ENCODE measurements around the gene INPP5D.

Gene INPP5D

GRCh38 chr2:233059547-233059796 lies 670 bp upstream of the INPP5D start:
- no peak for ATAC-seq
- TF ChIP-seq OSR1 (CRISPR knock-in tag; IDR thresholded peaks at IDR 0.05): no peak
- no peak for TF ChIP-seq ZFP3 (CRISPR knock-in tag; IDR thresholded peaks at IDR 0.05)
- no peak for TF ChIP-seq TOX (CRISPR knock-in tag; IDR thresholded peaks at IDR 0.05; ENCODE audit: borderline replicate concordance)
- TF ChIP-seq RARB (CRISPR knock-in tag; IDR thresholded peaks at IDR 0.05): no peak
- TF ChIP-seq SNAI2 (CRISPR knock-in tag; IDR thresholded peaks at IDR 0.05): no peak
- no peak for TF ChIP-seq TSHZ2 (CRISPR knock-in tag; IDR thresholded peaks at IDR 0.05)
- TF ChIP-seq TCF4 (CRISPR knock-in tag; IDR thresholded peaks at IDR 0.05; ENCODE audit: borderline replicate concordance): no peak
- no peak for TF ChIP-seq GLIS3 (CRISPR knock-in tag; IDR thresholded peaks at IDR 0.05)
- no peak for TF ChIP-seq ARNTL (CRISPR knock-in tag; IDR thresholded peaks at IDR 0.05; ENCODE audit: borderline replicate concordance, low read depth)
- TF ChIP-seq ZNF8 (CRISPR knock-in tag; IDR thresholded peaks at IDR 0.05): no peak
- TF ChIP-seq ISL1 (CRISPR knock-in tag; IDR thresholded peaks at IDR 0.05): no peak

GRCh38 chr2:233060501-233060979 lies 398 bp downstream of the INPP5D start:
- TF ChIP-seq TSHZ2 (CRISPR knock-in tag; IDR thresholded peaks at IDR 0.05) (no peak), ZNF565 (CRISPR knock-in tag; conservative IDR thresholded peaks at IDR 0.05; ENCODE audit: low read depth) (no peak), SNAI2 (CRISPR knock-in tag; IDR thresholded peaks at IDR 0.05) (no peak), CREB5 (CRISPR knock-in tag; IDR thresholded peaks at IDR 0.05; ENCODE audit: low read depth) (no peak), ZC3H10 (CRISPR knock-in tag; IDR thresholded peaks at IDR 0.05) (no peak), ISL1 (CRISPR knock-in tag; IDR thresholded peaks at IDR 0.05) (no peak), ZFP3 (CRISPR knock-in tag; IDR thresholded peaks at IDR 0.05) (no peak), PATZ1 (CRISPR knock-in tag; IDR thresholded peaks at IDR 0.05; ENCODE audit: borderline replicate concordance) (no peak), TOX (CRISPR knock-in tag; IDR thresholded peaks at IDR 0.05; ENCODE audit: borderline replicate concordance) (no peak), GLIS3 (CRISPR knock-in tag; IDR thresholded peaks at IDR 0.05) (no peak)
- no peak for ATAC-seq

GRCh38 chr2:233060980-233061590 lies 943 bp downstream of the INPP5D start:
- TF ChIP-seq PPARA (CRISPR knock-in tag; IDR thresholded peaks at IDR 0.05; ENCODE audit: borderline replicate concordance) (no peak), OSR1 (CRISPR knock-in tag; IDR thresholded peaks at IDR 0.05) (no peak), GLIS3 (CRISPR knock-in tag; IDR thresholded peaks at IDR 0.05) (no peak), BACH2 (CRISPR knock-in tag; IDR thresholded peaks at IDR 0.05; ENCODE audit: borderline replicate concordance) (no peak), TOX (CRISPR knock-in tag; IDR thresholded peaks at IDR 0.05; ENCODE audit: borderline replicate concordance) (no peak), ZNF8 (CRISPR knock-in tag; IDR thresholded peaks at IDR 0.05) (no peak), PATZ1 (CRISPR knock-in tag; IDR thresholded peaks at IDR 0.05; ENCODE audit: borderline replicate concordance) (no peak), TSHZ2 (CRISPR knock-in tag; IDR thresholded peaks at IDR 0.05) (no peak), SNAI2 (CRISPR knock-in tag; IDR thresholded peaks at IDR 0.05) (no peak), ZNF565 (CRISPR knock-in tag; conservative IDR thresholded peaks at IDR 0.05; ENCODE audit: low read depth) (no peak), ZC3H10 (CRISPR knock-in tag; IDR thresholded peaks at IDR 0.05) (no peak), ZNF70 (CRISPR knock-in tag; IDR thresholded peaks at IDR 0.05) (no peak), TCF4 (CRISPR knock-in tag; IDR thresholded peaks at IDR 0.05; ENCODE audit: borderline replicate concordance) (no peak), CSRNP3 (CRISPR knock-in tag; IDR thresholded peaks at IDR 0.05) (no peak), ISL1 (CRISPR knock-in tag; IDR thresholded peaks at IDR 0.05) (no peak), RARB (CRISPR knock-in tag; IDR thresholded peaks at IDR 0.05) (no peak), ARNTL (CRISPR knock-in tag; IDR thresholded peaks at IDR 0.05; ENCODE audit: borderline replicate concordance, low read depth) (no peak), CSDC2 (CRISPR knock-in tag; IDR thresholded peaks at IDR 0.05) (no peak)
- ATAC-seq: no peak

Measured in SK-N-SH treated with all-trans-retinoic acid at 6 μM for 48 hours (cell line).